Activated T-cell treated with anti-CD3 and anti-CD28 coated beads, Interleukin-2, amount 50 U/mL, for 24 hours (primary cell): Measurements from ENCODE around the gene LINS1.

Experiments used
- DNase-seq: peaks from one replicate; pipeline ENCODE4 v3.0.0-alpha.2; 2020
- H3K27ac Mint-ChIP-seq: 2 replicates; pipeline ENCODE4 v1.8.0; 2020; ENCODE audit warnings: mild to moderate bottlenecking, mixed read lengths
- H3K27me3 Mint-ChIP-seq: 2 replicates; pipeline ENCODE4 v1.8.0; 2020; ENCODE audit warnings: mixed read lengths
- H3K36me3 Mint-ChIP-seq: 2 replicates; pipeline ENCODE4 v1.8.0; 2020; ENCODE audit warnings: low read depth, mixed read lengths
- H3K4me1 Mint-ChIP-seq: 2 replicates; pipeline ENCODE4 v1.8.0; 2020; ENCODE audit warnings: low read depth, mixed read lengths
- H3K4me3 Mint-ChIP-seq: 2 replicates; pipeline ENCODE4 v1.8.0; 2020; ENCODE audit warnings: mild to moderate bottlenecking, moderate library complexity, mixed read lengths
- H3K9me3 Mint-ChIP-seq: 2 replicates; pipeline ENCODE4 v1.8.0; 2020; ENCODE audit warnings: mixed read lengths

Gene LINS1

GRCh38 chr15:100521907-100522306 lies 80.1 kb downstream of the LINS1 start:
- peaks cover 18% of the 10 kb centered on the region for H3K4me1 Mint-ChIP-seq
- H3K9me3 Mint-ChIP-seq: peaks cover 4% of the 10 kb centered on the region
- DNase-seq: no peak
- no peaks in the 10 kb centered on the region for H3K27me3 Mint-ChIP-seq
- H3K27ac Mint-ChIP-seq: no peak overlapping the region
- H3K4me3 Mint-ChIP-seq: no peak overlapping the region
- no peaks in the 10 kb centered on the region for H3K36me3 Mint-ChIP-seq

- peak overlapping the region; percentile 44 for H3K27ac Mint-ChIP-seq
- H3K27me3 Mint-ChIP-seq: no peaks in the 10 kb centered on the region
- H3K4me3 Mint-ChIP-seq: no peak overlapping the region
- peaks cover 25% of the 10 kb centered on the region for H3K4me1 Mint-ChIP-seq
- DNase-seq: no peak
- H3K36me3 Mint-ChIP-seq: no peaks in the 10 kb centered on the region
- H3K9me3 Mint-ChIP-seq: peaks cover 4% of the 10 kb centered on the region
These were observed 81.7 kb downstream of the LINS1 start for GRCh38 chr15:100520132-100520921.

- no peak for DNase-seq
- Mint-ChIP-seq H3K9me3 (no peaks in the 10 kb centered on the region), H3K36me3 (no peaks in the 10 kb centered on the region), H3K27me3 (no peaks in the 10 kb centered on the region), H3K27ac (no peak overlapping the region), H3K4me1 (peaks cover 28% of the 10 kb centered on the region), H3K4me3 (no peak overlapping the region)
These were observed 84.1 kb downstream of the LINS1 start for GRCh38 chr15:100517846-100518245.
